Measurements from ENCODE around the gene SYNE3.
A peak's percentile ranks its signal among the peaks of the same experiment; 100 is the strongest.

SYNE3 gene

DNA sequence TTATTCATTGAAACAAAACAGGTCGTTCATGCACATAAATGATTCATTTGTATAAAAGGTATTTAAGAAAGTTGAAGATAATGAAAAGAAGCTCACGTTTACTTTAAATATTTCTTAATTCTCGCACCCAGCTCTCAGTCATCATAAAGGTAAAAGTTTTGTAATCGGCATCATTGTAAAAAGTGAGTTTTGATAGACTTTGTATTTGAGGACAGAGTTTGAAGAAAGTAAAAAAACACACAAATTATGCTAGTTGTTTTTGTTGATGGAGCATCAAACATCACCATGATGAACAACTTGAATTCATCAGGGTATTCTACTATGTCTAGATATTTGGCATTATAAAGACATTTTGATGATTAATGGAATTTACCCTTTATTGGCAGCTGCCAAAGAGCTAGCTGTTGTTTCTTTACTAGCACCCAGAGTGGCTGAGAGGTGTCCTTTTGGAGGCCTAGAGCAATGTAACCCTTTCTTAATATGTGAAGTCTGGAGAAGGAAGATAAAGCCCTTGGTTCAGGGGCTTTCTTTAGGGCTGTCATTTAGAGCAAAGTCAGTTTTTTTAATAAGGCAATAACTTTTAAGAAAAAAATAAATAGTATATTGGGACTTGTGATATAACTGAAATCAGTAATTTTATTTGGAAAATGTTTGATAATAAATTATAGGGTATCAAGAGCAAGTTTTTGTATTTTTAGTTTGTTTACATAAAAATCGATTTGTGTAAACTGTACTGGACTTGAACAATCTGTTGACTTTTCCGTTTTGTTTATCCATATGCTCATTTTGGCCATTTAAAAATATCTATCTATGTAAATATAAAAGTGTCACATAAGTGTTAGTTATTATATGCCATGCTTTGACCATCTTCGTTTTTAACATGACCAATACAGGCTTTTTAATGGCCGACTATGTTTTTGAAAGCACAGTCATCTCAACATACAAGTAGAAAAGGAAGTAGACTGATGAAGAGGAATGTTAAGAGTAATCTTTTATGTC lies 25.8 kb upstream of the SYNE3 start:
- no peak for DNase-seq (ENCODE audit: low read depth, low spot score)

DNA sequence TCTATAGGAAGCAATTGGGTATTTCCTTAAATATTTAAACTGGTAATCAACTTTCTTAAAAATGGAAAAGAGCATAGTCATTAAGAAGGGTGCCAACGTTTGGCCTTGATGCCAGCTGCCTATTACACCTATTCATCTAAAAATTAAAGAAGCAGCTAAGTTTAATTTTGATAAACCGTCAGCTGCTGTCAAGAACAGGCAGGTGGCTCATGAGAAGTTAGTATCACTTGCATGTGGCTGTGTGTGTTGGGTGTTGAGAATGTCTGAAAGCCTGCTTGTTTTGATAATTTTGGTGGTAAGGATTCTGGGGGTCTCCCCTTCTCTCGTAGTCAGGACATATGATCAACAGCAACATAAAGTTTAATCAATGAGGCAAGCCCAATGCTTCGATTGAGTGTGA lies 24.9 kb upstream of the SYNE3 start:
- DNase-seq (ENCODE audit: low read depth, low spot score), result no peak

DNA sequence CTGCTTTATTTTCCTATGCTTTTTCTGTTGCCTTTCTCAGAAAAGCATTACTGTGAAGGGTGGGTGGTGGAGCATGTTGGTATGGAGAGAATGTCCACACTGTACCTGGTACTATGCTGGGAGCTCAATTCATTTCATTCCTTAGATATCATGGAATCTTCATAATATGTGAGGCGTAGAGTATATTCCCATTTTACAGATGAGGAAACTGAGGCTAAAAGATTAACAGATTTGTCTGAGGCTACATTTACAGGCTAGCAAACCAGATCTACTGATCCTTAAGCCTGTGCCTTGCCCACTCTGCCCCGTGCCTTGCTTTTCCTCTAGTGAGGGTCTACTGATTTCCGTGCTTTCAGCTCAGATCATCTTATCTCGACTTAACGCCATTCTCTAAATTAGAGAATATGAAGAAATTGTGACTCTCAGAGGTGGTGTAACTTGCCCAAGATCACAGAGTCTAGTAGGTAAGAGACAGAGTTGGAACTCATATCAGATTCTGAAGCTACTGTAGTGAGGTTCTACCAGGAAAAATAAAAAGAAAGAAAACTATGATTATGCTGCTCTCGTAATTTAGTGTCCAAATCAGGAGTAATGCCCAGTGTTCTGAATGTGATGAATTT lies 23.9 kb upstream of the SYNE3 start:
- no peak for DNase-seq (ENCODE audit: low read depth, low spot score)

DNA sequence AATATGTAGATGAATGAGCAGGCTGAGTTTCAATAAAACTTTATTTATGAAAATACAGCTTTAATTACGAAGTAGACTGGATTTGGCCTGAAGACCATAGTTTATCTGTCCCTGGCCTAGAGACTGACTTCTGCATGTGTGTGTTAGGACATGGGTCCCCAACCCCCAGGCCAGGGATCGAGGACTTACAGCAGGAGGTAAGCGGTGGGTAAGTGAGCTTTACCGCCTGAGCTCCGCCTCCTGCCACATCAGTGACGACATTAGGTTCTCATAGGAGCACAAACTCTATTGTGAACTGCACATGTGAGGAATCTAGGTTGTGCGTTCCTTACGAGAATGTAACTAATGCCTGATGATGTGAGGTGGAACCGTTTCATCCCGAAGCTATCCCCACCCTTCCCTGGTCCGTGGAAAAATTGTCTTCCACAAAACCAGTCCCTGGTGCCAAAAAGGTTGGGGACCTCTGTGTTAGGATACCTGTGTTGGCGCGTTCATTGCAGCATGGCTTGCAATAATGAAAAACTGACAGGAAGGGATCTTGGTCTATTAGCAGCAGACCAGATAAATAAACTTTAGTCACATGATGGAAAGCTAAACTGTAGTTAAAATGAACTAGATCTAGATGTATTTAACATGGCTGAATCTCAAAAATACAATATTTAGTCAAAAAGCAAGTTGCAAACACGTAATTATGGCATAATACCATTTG lies 22.5 kb upstream of the SYNE3 start:
- no peak for DNase-seq (ENCODE audit: low read depth, low spot score)

DNA sequence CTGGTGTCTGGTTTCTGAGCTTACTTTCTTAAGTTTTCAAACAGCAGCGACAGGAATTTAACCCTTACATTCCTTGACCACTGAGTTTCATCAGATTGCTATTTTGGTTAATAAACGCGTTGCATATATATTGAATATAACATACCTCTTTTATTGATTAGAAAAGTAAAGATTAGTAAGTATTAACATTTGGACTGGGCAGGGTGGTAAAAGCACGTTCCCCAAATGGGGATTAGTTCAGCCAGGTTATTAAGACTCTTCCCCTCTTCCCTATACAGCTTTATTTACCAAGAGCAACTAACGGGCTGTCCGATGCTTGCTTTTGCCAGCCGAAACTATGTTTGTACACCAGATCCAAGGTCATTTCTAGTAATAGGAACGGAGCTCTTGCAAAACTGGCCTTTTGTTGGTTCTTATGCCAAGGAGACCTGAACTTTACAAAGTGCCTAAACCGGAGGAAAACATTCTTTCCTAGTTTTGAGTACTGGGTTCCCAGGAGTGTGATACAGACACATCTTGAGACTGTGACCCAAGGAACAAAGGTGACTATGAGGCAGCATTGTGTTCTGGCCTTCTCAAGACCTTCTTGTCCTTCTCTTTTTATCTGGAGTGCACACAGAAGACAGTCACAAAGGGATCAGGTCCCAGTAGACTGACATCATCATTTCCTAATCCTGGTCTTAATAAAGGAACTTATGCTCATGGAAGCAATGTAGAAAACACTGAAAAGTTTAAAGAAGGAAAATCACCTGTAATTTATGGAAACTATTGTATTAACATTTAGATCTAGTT lies 21.0 kb upstream of the SYNE3 start:
- no peak for DNase-seq (ENCODE audit: low read depth, low spot score)

DNA sequence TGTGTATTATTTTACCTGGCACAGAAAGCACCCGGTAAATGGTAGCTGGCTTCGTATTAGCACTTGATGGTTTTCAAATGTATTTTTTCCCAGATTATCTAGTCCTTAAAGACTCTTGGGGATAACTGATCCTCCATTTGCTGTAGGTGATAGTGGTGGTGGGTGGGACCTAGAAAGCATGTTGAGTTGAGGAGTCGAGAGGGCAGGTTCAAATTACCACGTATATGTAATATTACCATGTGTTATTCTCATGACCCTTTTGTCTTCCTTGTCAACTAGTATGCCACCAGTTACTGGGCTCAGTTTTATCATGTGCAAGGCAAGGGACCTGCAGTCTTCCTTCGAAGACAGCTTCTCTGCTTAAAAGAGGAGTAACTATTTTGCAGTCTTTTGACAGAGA lies 20.2 kb upstream of the SYNE3 start:
- no peak for DNase-seq (ENCODE audit: low read depth, low spot score)

DNA sequence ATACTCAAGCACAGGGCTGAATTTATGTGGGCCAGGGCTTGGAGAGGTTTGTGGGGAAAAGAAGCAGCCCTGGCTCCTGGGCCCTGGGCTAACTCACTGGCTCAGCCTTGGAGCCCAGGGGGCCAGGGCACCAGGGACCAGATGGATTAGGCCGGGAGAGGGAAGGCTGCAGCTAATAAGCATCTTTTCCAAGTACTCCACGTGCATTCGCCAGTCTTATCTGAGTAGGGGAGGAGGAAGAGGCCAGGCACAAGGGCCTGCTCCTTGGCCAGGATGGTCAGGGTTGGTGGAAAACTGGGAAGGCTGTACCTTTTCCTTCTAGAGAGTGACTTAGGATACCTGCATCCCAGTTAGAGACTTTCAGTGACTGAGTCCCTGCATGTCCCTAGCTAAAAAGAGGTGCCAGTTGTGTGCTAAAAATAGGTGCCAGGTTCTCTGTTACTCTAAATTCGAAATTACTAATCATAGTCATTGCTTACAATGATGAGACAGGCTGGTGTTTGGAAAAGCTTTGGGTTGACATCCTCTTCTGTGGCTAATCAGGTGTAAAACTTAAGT lies 19.7 kb upstream of the SYNE3 start:
- no peak for DNase-seq (ENCODE audit: low read depth, low spot score)

DNA sequence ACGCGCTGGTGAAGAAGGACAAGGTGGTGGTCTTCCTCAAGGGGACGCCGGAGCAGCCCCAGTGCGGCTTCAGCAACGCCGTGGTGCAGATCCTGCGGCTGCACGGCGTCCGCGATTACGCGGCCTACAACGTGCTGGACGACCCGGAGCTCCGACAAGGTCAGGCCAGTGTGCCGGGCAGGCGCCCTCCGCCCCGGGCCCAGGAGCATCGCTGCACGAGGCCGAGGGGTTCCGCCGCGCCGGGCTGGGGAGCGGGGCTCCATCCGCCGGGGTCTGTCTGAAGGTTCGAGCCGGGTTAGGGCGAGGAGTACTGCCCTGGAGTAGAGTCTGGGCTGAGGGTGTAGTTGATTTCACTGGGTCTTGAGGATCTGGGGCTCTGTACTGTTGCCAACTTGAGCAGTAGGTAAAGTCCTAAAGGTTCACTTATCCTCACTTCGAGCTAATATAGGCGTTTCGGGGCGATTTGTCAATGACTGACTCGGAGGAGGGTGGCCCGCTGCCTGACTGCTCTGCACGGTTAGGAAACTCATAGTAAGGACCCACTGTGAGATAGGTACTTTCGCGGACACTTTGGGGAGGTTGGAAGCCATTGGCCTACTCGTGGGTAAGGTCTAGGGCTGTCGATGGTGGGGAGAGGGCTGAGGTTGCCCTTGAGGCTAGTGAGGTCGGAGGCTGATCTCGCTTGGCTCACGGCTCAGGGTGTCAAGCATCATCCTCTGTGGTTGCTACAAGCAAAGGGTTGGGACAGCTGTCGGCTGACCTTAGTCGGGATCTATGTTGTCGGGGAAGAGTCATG lies 19.0 kb upstream of the SYNE3 start:
- no peak for DNase-seq (ENCODE audit: low read depth, low spot score)

DNA sequence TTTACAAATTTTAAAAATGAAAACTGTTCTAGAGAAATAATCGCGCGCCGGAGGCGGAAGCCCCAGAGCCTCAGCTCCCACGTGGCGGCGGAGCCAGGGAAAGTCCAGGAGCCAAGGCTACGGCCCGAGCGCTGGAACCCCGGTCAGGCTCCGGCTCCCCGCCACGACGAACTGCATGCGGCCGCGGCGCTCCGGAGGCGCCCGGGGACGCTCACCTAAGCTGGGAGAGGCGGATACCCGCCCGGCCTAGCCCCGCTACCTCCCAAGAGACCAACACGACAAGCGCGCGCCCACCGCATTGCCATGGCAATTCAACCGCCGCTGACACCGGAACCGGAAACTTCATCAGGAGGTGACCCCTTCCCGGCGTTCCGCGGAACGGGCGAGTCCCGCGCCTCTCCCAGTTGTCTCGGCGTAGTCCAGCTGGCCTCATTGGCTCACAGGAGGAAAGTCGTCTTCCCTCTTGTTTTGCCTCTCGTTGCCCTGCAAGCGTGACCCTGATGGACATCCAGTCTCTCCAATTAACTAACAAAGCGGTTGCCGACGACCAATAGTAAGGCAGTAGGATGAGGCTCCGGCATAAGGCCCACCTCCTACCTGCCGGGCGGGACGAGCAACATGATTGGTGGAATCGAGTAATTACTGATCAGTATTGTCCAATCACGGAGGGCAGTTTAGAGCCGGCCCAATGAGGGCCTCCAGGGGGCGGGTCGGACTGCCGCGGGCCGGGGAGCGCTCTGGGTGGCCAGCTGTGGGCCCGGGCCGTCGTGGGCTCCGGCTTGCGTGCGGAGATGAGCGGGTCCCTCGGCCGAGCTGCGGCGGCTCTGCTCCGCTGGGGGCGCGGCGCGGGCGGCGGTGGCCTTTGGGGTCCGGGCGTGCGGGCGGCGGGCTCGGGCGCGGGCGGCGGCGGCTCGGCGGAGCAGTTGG lies 18.1 kb upstream of the SYNE3 start, which contains the start of gene GLRX5:
GLRX5 (plus strand) TSS at position 752 of the 927 bp plus-strand sequence; CDS start at position 792, 40 bp downstream.
- peak; percentile 97 for DNase-seq (ENCODE audit: low read depth, low spot score)

DNA sequence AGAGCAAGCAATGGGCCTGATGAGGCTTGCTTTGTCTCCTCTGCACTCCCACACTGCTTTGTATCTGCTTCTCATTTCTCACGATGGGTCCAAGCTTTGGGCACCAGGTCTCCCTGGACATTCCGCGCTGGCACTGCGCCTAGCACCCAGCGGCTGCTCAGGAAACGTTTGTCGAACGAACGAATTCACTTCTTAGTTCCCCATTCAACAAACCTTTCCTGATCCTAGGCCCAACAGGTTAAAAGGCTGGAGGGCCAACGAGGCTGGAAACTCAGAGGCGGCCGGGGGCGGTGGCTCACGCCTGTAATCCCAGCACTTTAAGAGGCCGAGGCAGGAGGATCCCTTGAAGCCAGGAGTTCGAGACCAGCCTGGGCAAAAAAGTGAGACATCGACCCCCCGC lies 17.4 kb upstream of the SYNE3 start:
- no peak for DNase-seq (ENCODE audit: low read depth, low spot score)

DNA sequence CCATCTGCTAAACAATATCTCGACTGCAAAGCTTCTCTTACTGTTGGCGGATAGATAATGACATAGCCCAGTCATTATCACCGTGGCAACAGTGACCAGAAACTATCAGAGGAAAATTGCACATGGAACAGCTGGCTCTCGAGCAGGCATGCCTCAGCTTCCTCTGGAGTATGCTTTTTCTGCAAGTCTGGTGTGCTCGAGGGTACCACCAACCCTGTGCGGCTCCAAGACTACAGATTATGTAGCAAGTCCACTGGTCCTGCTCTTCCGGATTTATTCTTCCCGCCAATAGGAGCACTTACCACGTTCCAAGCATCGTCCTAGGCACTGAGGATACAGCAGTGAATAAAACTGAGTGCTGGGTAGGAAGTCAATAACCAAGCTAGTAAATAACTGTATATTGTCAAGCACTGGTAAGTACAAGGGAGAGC lies 17.0 kb upstream of the SYNE3 start:
- DNase-seq (ENCODE audit: low read depth, low spot score), result no peak

DNA sequence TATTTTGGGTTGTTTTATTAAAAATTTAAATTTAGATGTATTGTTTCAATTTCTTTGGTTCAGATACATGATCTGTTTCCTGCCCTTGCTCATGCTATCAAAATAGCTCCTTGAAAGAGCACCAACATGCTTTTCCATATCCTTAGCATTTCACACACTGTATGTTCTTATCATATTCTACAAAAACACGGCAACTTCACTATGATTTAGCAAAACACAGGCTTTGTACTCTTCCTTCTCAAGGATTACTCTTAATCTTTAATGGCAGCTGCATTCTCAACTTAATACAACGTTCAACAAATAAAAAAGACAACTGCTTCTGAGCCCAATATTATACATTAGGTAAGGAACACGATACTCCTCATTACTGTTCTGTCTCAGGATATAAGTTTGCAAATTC lies 15.5 kb upstream of the SYNE3 start:
- DNase-seq (ENCODE audit: low read depth, low spot score), result no peak

DNA sequence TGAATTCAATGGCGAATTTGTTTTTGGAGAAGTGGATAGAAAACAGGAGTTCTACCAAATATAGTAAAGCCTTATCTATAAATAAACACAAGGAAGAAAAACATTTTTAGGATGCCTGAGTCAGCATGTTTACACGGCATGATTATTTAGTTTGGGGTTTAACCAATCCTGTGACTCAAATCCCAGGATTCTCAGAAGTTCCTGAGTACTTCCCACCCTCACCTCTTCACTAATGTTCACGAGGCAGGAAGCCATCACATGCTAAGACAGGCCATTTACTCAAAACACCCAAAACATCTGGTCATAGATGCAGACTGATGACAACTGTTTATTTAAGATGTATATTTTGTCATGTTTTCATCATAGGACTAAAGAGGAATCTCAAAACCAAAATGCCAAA lies 15.0 kb upstream of the SYNE3 start:
- no peak for DNase-seq (ENCODE audit: low read depth, low spot score)

DNA sequence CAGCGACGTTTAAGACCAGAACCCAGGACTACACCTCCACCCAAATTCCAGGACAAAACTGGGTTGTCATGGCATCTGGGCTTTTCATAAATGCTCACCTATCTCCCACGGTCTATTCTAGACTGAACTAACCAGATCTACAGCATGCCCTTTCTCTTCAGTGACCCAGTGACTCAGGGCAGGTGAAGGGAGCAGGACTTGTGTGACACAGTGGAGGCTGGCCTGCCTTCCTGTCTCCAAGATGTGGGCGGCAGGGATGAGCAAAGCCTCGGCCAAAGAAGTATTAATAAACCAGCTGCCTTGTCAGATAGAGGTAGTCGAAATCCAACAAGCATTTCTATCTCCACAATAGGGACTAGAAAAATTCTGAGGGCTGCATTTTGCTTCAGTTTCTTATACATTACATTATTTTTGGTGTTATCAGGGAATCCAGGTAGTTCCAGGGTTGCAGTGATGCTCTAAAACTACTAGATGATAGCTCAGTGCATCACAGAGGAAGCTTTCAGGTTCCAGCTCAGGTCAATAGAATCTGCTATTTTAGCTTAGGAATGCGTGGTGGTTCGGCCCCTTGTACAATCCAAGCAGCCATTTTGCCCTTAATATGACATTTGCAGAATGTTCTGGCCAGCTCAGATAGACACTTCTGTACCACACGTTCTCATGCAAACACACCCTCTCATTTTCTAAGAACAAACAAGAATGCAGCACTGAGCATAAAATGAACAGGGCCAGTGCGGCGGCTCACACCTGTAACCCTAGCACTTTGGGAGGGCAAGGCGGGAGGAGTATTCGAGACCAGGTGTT lies 14.2 kb upstream of the SYNE3 start:
- no peak for DNase-seq (ENCODE audit: low read depth, low spot score)

DNA sequence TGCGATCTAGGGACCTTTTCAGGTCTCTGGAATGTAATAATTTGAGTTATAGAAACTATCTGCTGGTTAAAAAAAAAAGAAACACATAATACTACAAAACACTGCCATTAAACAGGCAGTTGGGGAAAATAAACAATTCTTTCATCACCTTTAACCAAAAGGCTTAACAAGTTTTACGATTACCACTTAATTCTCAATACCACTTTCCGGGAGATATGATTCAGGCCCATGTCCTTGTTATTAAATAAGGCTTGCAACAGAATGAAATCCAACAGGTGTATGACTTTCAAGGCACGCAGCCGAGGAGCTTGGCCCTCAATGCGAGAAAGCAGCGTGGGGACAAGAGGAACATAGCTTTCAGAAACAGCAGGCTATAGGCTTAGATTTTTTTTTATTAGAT lies 12.8 kb upstream of the SYNE3 start:
- no peak for DNase-seq (ENCODE audit: low read depth, low spot score)

DNA sequence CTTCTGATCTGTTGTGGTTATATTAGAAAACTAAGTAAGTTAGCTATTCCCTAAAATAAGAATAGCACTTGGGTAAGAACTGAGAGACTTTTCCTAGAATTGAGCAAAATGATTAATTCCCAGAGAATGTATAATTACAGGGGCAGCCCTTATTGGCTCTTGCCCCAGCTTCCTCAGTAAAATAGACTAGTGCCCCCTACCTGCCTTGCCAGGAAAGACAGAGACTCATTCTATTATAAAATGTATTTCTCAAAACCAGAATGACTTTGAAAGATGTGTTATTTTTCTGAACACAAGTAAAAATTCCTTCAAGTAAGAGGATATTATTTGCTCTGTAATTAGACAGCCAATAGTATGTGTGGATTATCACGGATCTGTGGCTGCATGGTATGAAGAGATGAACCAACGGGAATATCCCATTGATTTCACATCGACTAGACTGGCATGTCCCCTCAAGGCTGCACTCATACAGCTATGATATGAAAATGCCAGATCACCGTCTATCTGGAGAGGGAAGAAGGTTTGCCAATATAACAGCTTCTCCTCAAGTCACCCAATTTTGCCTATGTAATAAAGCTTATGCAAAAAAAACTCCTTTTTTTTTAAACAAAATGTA lies 11.0 kb upstream of the SYNE3 start:
- no peak for DNase-seq (ENCODE audit: low read depth, low spot score)

DNA sequence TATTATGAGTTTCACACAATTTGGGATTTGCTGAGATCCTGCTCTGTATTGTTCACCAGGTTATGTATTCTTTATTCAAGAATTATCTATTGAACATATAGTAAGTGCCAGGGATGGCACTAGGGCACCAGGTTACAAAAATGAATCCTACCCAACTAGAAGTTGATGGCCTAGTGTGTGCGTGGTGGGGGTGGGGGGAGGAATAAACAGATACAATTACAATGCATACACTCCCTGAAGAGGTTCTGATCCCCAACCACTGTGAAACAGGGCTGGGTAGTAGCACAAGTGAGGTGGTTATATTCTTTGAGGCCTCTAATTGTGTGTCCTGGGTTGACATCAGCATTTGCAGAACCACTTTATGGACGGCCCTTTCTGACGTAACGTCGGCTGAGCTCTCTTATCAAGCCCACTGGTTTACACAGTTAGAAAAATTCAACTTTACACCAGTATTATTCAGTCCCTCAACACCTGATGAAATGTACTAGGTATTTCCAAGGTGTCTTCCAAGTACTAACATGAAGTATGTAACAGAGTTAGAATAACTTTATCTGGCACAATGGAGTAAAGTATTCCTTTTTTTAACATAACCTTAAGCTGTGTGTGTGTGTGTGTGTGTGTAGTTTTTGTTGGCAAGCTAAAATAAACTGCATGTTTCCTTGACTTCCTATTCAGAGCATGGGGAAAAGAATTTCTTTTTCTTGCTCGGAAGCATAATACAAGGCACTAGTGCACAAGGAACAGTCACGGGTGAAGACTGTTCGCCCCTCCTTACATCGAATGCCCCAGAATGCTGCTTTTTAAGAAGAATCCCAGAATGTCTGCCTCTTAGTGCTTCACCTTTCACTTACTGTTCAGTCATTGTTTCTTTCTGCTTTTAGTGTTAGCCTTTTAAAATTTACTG lies 10.3 kb upstream of the SYNE3 start:
- no peak for DNase-seq (ENCODE audit: low read depth, low spot score)

Data from activated CD4-positive, CD25-positive, alpha-beta regulatory T cell treated with anti-CD3 and anti-CD28 coated beads, Interleukin-2, amount 50 U/mL, for 16 hours (primary cell).